ENCODE data around the gene POLR2E. TPM values are rescaled to one million over a fixed set of nuclear protein-coding genes. Genes with fewer than 3 reads are reported as not detected.

The POLR2E gene
- total RNA-seq, 1 experiment from 2014 or later = 261 TPM

- Histone ChIP-seq H3K4me2 (ENCODE audit: insufficient read depth, insufficient read length, low read length) (no peak overlapping the region), H3K9me3 (ENCODE audit: control insufficient read depth, low read depth, low read length) (no peaks in the 10 kb centered on the region), H3K18ac (ENCODE audit: insufficient read length, low read depth, low read length) (no peak overlapping the region), H2AK5ac (ENCODE audit: insufficient read length, low read length) (no peak overlapping the region), H2BK5ac (ENCODE audit: insufficient read length, low read length) (no peak overlapping the region), H3T11ph (ENCODE audit: low read length) (no peak overlapping the region), H3K27me3 (ENCODE audit: insufficient read depth, low read length) (no peaks in the 10 kb centered on the region), H2BK20ac (ENCODE audit: low read depth, low read length, poor library complexity, severe bottlenecking) (no peak overlapping the region), H3K27ac (ENCODE audit: insufficient read length, low read depth, low read length) (no peak overlapping the region), H4K5ac (ENCODE audit: insufficient read length, low read depth, low read length) (no peak overlapping the region), H2BK120ac (ENCODE audit: low read depth, low read length, poor library complexity, severe bottlenecking) (no peak overlapping the region), H3K4ac (ENCODE audit: low read depth, low read length) (no peak overlapping the region), H3K23ac (ENCODE audit: insufficient read length, low read depth, low read length) (no peak overlapping the region), H3K79me1 (ENCODE audit: insufficient read depth, low read depth, low read length, poor library complexity, severe bottlenecking) (no peaks in the 10 kb centered on the region), H3K23me2 (ENCODE audit: insufficient read length, low read depth, low read length, poor library complexity, severe bottlenecking) (no peaks in the 10 kb centered on the region), H2BK12ac (ENCODE audit: insufficient read length, low read depth, low read length) (no peak overlapping the region), H3K9ac (ENCODE audit: extremely low read depth, insufficient read length, low read length) (no peak overlapping the region), H3K56ac (ENCODE audit: insufficient read length, low read depth, low read length) (no peak overlapping the region), H3K4me1 (ENCODE audit: insufficient read depth, low read length) (no peaks in the 10 kb centered on the region), H3K14ac (ENCODE audit: insufficient read depth, low read length) (no peak overlapping the region), H2BK15ac (ENCODE audit: low read depth, low read length) (no peak overlapping the region), H4K8ac (replicated peaks; ENCODE audit: insufficient read length, low read depth, low read length) (no peak overlapping the region), H3K79me2 (ENCODE audit: insufficient read depth, low read length) (no peaks in the 10 kb centered on the region), H4K20me1 (ENCODE audit: control insufficient read depth, insufficient read depth, insufficient read length) (no peaks in the 10 kb centered on the region), H4K91ac (ENCODE audit: insufficient read length, low read depth, low read length) (no peak overlapping the region), H2AFZ (ENCODE audit: low read length) (no peak overlapping the region)
- Mint-ChIP-seq H3K4me3 (no peak overlapping the region), H3K36me3 (ENCODE audit: insufficient read depth in 1 of 3, low read depth in 3 of 3) (peaks cover 14 to 48% (median 28%) of the 10 kb centered on the region in 3 experiments; a peak in 6 of 7 replicates), H3K4me1 (peaks cover 2 to 7% of the 10 kb centered on the region in 2 experiments; a peak in 3 of 4 replicates), H3K27me3 (ENCODE audit: low read depth) (no peaks in the 10 kb centered on the region), H3K27ac (peak overlapping the region in 1 of 3 experiments; percentile 36; a peak in 2 of 7 replicates), H3K9me3 (no peaks in the 10 kb centered on the region; a peak in 1 of 5 replicates)
- no peak for DNase-seq
- TF ChIP-seq, protein P1, sequence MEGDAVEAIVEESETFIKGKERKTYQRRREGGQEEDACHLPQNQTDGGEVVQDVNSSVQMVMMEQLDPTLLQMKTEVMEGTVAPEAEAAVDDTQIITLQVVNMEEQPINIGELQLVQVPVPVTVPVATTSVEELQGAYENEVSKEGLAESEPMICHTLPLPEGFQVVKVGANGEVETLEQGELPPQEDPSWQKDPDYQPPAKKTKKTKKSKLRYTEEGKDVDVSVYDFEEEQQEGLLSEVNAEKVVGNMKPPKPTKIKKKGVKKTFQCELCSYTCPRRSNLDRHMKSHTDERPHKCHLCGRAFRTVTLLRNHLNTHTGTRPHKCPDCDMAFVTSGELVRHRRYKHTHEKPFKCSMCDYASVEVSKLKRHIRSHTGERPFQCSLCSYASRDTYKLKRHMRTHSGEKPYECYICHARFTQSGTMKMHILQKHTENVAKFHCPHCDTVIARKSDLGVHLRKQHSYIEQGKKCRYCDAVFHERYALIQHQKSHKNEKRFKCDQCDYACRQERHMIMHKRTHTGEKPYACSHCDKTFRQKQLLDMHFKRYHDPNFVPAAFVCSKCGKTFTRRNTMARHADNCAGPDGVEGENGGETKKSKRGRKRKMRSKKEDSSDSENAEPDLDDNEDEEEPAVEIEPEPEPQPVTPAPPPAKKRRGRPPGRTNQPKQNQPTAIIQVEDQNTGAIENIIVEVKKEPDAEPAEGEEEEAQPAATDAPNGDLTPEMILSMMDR (conservative IDR thresholded peaks at IDR 0.05) = no peak
- no CpG with 5 or more reads among the region's 10 CpGs for WGBS (ENCODE audit: extremely low coverage, insufficient read length, low lambda C conversion rate)
These were observed 26.2 kb upstream of the POLR2E start for GRCh38 chr19:1121395-1121794.
